Measurements from ENCODE around the gene RHOH.

The RHOH gene

DNA sequence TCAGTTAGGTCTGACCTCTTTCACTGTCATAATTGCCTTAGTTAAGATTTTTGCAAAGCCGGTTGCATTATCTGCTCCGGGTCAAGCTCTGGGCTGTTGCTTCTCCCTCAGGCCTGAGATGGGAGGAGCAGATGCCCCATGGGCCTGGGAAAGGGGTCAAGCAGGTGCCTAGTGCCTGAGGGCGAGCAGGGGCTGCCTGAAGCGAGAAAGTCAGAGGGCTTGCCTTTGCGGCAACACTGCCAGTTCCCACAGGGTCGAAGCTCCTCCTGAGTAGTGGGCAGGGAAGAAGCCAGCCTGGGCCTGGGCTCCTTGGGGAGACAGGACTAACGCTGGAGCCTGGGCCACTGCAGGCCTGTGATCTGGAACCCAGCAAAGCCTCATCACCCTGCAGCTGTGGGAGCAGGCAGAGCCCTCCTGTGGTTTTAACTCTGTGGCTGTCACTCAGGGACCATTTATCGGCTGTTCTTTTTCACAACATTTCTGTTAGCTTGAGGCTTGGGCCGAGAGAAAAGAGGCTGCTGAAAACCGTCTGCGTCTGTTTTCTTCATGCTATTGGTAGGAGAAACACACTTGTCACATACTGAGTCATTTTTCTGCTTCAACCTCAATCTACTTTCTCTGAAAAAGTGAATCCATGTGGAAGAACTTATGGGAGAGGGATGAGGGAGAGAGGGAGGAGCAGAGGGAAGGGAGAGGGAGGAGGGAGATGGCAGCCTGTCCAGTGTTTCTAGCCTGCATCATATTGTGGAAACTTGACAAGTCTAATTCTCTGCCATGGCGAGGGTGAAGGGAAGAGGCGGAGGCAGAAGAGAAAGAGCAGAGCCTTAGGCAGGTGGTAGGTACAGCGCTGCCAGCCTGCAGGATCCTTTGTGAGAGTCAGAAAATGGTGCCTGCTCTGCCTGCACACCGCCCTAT lies 68.4 kb downstream of the RHOH start:
- H3K4me3 ChIP-seq (ENCODE audit: control insufficient read depth, low read depth, low read length), result no peak overlapping the region
- TF ChIP-seq, protein P1, sequence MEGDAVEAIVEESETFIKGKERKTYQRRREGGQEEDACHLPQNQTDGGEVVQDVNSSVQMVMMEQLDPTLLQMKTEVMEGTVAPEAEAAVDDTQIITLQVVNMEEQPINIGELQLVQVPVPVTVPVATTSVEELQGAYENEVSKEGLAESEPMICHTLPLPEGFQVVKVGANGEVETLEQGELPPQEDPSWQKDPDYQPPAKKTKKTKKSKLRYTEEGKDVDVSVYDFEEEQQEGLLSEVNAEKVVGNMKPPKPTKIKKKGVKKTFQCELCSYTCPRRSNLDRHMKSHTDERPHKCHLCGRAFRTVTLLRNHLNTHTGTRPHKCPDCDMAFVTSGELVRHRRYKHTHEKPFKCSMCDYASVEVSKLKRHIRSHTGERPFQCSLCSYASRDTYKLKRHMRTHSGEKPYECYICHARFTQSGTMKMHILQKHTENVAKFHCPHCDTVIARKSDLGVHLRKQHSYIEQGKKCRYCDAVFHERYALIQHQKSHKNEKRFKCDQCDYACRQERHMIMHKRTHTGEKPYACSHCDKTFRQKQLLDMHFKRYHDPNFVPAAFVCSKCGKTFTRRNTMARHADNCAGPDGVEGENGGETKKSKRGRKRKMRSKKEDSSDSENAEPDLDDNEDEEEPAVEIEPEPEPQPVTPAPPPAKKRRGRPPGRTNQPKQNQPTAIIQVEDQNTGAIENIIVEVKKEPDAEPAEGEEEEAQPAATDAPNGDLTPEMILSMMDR (IDR thresholded peaks at IDR 0.05; ENCODE audit: control insufficient read depth, insufficient read depth, low read depth, low read length, missing control alignments), result no peak

DNA sequence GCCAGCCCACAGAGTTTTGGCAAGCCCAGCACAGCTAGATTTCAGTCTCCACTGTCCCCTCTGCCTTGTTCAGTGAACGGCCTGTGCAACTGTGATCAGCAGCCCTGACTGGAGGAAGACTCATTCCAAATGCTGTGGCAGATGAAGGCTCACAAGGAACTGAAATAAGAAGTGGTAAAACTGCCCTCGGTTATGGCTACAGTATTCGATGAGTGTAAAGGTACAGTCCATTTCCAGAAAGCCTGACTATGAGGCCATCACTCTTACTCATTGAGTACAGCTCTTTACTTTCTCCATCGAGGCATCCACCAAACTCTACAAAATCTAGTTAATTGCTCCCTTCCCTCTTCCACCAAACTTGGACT lies 69.1 kb downstream of the RHOH start:
- TF ChIP-seq, protein P1 (IDR thresholded peaks at IDR 0.05; ENCODE audit: control insufficient read depth, insufficient read depth, low read depth, low read length, missing control alignments), result no peak
- H3K4me3 ChIP-seq (ENCODE audit: control insufficient read depth, low read depth, low read length), result no peak overlapping the region
- DNase-seq (ENCODE audit: low read depth), result no peak

More for the DNA sequence above, 68.4 kb downstream of the RHOH start:
- DNase-seq (ENCODE audit: low read depth), result no peak

DNA sequence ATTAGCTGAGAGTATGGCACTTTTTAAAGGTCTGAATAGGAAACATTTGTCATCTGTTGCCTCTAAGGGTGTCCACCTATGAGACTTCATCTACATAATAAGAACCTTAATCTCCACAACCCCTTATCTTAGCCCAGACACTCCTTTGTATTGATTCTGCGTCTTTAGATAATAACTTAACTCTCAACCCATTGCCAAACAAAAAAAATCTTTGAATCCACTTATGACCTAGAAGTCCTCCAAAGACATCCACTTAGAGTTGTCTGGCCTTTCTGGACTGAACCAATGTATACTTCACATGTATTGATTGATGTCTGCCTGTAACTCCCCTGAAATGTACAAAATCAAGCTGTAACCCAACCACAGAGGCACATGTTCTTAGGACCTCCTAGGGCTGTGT lies 72.3 kb downstream of the RHOH start:
- no peak for DNase-seq (ENCODE audit: low read depth)
- TF ChIP-seq, protein P1 (IDR thresholded peaks at IDR 0.05; ENCODE audit: control insufficient read depth, insufficient read depth, low read depth, low read length, missing control alignments), result no peak
- no peak overlapping the region for H3K4me3 ChIP-seq (ENCODE audit: control insufficient read depth, low read depth, low read length)

DNA sequence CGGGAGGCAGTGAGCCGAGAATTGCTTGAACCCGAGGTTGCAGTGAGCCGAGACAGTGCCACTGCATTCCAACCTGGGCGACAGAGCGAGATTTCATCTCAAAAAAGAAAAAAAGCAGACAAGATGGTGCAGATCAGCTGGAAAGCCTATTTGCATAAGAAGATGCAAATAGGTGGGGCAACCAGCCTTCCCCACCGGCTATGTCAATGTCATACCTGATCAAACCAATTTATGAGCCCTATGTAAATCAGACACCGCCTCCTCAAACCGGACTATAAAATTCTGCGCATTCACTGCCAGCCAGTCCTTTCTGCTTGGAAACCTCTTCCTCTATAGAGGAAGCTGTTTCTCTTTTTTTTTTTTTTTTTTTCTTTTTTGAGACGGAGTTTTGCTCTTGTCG lies 73.8 kb downstream of the RHOH start:
- DNase-seq (ENCODE audit: low read depth), result no peak
- H3K4me3 ChIP-seq (ENCODE audit: control insufficient read depth, low read depth, low read length), result no peak overlapping the region
- TF ChIP-seq, protein P1 (IDR thresholded peaks at IDR 0.05; ENCODE audit: control insufficient read depth, insufficient read depth, low read depth, low read length, missing control alignments), result no peak

DNA sequence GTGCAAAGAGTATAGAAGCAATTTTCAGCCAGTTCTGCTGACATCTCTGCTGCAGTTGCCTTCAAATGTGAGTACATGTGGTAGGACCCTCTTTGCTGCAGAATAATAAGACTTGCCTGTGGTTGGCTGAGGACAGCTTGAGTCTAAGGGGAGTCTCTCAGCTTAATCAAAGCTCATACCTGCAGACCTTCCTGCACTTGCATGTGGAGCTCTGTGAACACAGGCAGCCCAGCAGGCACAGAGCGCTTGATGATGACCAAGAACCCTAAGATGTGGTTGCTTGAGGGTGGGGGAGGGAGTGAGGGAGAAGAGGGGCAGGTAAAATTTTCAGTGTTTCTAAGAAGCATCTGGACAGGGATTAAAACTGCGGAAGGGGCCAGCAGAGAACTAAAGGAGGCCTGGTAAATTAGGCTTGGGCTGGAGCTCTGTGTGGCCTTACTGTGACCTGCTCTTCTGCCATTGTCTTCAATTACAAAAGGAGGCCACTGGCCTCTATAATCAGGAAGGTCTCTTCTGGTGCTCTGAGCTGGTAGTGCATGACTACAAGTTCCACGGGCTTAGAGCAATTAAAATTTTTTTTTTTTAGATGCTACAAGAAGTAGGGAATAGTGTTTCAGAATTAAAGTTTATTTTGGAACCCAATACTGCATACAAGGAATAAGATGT lies 78.4 kb downstream of the RHOH start:
- no peak for DNase-seq (ENCODE audit: low read depth)
- TF ChIP-seq, protein P1 (IDR thresholded peaks at IDR 0.05; ENCODE audit: control insufficient read depth, insufficient read depth, low read depth, low read length, missing control alignments), result no peak
- no peak overlapping the region for H3K4me3 ChIP-seq (ENCODE audit: control insufficient read depth, low read depth, low read length)

DNA sequence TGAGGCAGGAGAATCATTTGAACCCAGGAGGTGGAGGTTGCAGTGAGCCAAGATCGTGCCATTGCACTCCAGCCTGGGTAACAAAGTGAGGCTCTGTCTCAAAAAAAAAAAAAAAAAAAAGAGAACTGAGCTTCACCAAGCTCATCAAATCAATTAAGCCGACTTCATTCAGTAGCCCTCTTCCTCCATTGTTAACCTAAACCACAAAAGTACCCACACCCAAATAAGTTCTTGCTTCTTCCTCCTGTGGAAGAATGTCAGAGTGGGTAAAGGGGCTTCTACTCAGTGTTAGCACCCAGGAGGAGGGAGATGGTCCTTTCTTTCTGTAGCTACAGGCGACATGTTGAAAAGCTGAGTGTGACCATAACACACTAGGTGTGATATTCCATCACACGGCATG lies 79.7 kb downstream of the RHOH start:
- TF ChIP-seq, protein P1 (IDR thresholded peaks at IDR 0.05; ENCODE audit: control insufficient read depth, insufficient read depth, low read depth, low read length, missing control alignments), result no peak
- no peak overlapping the region for H3K4me3 ChIP-seq (ENCODE audit: control insufficient read depth, low read depth, low read length)
- no peak for DNase-seq (ENCODE audit: low read depth)

Measured in AG09309 (cell line).